Activated gamma-delta T cell treated with Interleukin-2 at 50 U/mL for 16 hours (primary cell): ENCODE data around the gene GTF2I.
"Not testable (repeated sequence)": the region's sequence is repeated elsewhere in the genome, so short reads cannot be mapped to it uniquely, and the experiment has no call there.

ENCODE experiments used
- DNase-seq: peaks from one replicate; pipeline ENCODE4 v3.0.0-alpha.2; 2020

The GTF2I gene

DNA sequence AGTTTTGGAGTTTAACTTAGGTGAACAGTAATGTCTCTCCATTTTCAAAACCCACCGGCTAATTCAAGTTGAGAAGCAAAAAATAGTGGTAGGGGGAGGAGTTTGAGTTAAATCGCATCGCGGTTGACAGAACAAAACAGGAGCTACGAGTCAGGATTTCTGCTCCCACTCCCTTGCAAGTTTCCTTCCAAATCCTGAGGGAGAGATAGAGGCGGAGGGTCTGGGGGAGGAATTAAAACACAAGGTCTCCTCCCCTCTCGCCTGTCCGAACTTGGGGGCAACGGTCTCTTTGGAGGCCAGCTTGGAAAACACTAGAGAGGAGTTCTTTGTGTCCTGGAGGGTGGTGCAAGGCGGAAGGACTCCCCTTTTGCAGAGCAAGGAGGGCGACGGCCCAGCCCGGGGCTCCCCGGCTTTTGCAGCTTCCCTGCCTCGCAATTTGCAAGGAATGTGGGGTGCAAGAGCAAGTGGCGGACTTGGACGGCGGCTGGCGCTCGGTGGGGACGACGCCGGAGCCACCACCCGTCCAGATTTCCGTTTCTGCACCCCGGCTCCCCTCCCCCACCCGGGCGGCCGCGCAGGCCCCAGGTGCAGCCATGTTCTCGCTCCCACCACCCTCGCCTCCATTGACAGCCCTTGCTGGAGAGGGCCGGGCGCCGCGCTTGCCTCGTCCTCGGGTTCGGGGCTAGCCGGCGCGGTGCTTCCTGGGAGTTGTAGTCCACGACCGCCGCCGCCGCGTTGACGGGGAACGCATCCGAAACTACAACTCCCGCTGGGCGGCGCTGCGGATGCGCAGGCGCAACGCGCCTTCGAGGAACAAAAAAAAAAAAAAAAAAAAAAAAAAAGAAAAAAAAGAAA, 454 bp upstream of the GTF2I start:
- peak; percentile 98 for DNase-seq

DNA sequence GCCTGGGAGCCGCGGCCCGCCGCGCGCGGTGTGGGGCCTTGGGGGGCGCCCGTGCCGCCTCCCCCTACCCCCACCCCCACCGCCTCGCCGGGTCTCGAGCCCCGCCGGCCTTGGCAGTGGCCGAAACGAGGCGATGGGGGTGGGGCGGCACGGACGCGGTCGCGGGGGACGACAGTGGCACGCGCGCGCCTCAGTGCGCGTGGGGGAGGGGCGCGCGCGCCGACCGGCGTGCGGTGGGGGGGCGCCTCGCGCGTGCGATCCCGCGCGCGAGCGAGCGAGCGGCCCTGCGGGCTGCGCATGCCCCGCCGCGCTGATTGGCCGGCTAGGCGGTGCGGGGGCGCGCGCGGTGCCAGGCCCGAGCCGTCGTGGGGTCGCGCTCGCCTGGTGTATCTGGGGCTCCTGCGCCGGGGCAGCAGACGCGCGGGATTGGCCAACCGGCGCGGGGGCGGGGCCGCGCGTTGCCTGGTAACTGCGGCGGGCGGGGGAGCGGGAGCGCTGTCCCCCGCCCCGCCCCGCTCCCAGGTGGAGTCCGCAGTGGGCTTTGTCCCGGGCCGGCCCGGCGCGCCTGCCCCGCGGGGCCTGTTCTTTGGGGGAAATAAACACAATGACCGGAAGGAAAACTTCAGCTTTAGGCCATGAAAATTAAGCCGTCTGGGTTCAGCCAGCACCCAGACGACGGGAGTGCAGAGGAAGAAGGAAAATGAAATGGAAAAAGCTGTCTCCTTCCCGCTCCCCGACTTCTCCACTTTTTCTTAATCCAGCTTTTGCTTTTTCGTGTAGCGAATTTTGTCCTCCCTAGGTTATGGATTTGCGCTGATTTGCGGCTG, 873 bp downstream of the GTF2I start:
- peak; percentile 87 for DNase-seq

DNA sequence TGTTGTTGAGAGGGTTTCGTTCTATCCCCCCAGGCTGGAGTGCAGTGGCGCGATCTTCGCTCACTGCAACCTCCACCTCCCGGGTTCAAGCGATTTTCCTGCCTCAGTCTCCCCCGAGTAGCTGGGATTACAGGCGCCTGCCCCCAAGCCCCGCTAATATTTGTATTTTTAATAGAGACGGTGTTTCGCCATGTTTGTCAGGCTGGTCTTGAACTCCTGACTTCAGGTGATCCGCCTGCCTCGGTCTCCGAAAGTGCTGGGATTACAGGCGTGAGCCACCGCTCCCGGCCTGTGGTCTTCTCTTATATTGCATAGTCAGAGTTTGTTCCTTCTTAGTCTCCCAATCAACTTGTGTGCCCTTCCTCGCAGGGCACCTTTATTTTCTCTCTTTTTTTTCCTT, 2.7 kb downstream of the GTF2I start:
- not testable (repeated sequence) for DNase-seq

DNA sequence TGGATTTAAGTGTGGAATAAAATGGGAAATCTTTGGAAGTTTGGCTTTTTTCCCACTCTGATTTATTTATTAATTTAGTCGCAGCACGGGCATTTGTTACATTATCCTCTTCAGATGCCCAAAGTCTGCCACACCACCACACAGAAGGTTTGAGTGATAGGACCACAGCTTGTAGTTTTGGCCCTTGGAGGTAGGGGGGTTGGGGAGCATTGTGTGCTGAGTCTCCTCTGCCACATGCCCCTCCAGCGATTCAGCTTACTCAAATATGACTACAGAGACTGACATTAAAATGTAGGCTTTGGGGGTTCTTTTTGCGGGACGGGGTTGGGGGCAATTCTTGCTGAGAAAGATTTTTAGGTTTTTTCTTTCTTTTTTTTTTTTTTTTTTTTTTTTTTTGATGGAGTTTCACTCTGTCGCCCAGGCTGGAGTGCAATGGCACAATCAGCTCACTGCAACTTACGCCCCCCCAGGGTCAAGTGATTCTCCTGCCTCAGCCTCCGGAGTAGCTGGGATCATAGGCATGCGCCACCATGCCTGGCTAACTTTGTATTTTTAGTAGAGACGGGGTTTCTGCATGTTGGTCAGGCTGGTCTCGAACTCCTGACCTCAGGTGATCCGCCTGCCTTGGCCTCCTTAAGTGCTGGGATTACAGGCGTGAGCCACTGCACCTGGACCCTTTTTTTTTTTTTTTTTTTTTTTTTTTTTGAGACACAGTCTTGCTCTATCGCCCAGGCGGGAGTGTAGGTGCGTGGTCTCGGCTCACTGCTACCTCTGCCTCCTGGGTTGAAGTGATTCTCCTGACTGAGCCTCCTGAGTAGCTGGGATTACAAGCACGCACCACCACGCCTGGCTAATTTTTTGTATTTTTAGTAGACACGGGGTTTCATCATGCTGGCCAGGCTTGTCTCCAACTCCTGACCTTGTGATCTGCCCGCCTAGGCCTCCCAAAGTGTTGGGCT, 4.6 kb downstream of the GTF2I start:
- DNase-seq: not testable (repeated sequence)

DNA sequence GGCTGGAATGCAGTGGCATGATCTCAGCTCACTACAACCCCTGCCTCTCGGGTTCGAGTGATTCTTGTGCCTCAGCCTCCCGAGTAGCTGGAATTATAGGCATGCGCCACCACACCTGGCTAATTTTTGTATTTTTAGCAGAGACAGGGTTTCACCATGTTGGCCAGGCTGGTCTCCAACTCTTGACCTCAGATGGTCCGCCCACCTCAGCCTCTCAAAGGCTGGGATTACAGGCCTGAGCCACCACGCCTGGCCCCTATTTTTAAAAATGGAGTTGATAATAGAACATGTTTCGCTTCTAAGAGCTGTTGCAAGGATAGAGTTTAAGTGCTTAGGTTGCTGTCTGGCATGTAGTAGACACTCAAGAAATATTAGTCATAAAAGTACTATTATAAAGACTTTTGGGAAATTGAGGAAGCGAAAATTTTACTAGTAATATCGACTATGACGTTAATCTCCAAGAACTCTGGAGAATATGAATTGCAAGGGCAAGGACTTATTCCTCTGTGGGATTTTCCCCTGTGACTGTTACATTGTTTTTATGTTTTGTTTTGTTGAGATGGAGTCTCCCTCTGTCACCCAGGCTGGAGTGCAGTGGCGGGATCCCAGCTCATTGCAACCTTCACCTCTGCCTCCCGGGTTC, 7.9 kb downstream of the GTF2I start:
- no peak for DNase-seq

DNA sequence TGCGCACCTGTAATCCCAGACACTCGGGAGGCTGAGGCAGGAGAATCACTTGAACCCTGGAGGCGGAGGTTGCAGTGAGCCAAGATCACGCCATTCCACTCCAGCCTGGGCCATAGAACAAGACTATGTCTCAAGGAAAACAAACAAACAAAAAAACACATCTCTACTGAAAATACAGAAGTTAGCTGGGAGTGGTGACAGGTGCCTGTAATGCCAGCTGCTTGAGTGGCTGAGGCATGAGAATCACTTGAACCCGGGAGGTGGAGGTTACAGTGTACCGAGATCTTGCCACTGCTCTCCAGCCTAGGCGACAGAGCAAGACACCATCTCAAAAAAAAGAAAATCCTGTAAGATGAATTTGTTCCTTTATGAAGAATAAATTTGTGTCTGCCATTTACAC, 9.5 kb downstream of the GTF2I start:
- not testable (repeated sequence) for DNase-seq

DNA sequence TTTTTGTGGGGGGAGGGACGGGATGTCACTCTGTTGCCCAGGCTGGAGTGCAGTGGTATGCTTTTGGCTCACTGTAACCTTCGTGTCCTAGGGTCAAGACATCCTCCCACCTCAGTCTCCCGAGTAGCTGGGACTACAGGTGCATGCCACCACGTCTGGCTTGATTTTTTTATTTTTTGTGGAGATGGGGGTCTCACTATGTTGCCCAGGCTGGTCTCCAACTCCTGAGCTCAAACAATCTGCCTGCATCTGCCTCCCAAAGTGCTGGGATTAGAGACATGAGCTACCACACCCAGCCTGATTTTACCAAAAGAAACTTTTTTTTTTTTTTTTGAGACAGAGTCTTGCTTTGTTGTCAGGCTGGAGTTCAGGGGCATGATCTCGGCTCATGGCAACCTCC, 10.0 kb downstream of the GTF2I start:
- DNase-seq: not testable (repeated sequence)

DNA sequence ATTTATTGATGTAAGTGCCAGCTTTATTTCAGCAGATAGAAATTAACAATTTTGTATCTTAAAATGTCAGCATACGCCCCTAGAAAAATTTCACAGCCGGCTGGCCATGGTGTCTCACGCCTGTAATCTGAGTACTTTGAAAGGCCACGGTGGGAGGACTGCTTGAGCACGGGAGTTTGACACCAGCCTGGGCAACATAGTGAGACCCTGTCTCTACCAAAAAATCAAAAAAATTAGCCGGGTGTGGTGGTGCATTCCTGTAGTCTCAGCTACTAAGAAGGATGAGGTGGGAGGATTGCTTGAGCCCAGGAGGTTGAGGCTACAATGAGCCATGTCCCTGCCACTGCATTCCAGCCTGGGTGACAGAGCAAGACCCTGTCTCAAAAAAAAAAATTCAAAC, 14.1 kb downstream of the GTF2I start:
- DNase-seq: no peak

DNA sequence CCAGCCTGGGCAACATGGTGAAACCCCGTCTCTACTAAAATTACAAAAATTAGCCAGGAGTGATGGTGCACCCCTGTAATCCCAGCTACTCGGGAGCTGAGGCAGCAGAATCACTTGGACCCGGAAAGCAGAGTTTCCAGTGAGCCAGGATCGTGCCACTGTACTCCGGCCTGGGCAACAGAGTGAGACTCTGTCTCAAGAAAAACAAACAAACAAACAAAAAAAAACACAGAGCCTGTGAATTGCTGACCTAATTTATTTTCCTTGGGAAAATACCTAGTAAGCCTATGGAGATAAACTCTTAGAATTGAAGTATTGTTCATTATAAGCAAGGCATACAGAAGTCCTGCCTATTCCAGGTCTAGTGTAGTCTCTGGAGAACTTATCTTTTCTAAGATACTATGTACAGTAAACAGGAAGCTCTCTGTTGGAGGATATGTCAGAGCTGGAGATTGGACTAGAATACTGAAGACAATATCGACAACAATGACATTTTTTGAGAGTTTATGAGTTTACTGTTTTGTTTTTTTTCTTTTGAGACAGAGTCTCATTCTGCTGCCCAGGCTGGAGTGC, 14.9 kb downstream of the GTF2I start:
- no peak for DNase-seq

DNA sequence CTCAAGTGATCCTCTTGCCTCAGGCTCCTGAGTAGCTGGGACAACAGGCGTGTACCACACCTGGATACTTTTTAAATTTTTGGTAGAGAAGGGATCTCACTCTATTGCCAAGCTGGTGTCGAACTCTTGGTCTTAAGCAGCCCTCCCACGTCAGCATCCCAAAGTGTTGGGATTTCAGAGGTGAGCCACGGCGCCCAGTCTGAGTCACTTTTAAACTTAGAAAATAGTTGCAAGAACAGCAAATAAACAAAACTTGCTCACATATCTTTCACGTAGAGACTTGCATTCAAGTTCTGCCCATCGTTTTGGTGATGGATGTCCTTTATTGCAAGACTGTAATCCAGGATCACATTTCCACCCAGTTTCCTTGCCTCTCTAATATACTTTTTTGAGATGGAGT, 16.6 kb downstream of the GTF2I start:
- DNase-seq: no peak

DNA sequence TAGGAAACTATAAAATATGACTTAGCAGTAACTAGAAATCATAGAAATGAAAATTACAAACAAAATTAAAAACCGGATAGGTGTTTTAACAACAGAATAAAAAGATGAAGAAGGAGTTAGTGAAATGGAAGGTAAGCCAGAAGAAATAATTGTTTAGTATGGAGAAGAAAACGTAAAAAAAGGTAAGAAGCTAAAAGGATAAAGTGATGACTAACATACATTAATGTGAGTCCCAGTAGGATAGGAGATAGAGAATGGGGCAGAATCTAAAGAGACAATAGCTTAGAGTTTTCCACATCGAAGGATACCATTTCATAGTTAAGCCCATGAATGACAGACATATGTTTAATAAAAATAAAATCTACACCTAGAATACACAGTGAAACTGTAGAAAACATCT, 25.3 kb downstream of the GTF2I start:
- no peak for DNase-seq

DNA sequence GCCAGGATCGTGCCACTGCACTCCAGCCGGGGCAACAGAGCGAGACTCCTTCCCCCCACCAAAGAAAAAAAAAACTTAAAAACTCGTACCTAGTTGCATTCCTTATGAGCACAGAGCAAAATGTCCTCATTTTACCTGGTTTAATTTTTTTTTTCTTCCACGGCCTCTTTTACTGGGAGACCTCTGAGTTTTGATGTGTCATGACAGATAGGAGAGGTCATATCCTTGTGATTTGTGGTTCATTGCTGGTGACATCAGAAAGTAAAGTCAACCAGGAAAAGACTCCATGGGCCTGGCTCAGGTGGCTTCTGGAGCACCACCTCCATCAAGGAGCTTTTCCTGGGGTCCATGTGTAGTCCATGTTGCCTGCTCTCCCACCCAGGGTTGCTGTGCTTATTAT, 26.3 kb downstream of the GTF2I start:
- DNase-seq: no peak

DNA sequence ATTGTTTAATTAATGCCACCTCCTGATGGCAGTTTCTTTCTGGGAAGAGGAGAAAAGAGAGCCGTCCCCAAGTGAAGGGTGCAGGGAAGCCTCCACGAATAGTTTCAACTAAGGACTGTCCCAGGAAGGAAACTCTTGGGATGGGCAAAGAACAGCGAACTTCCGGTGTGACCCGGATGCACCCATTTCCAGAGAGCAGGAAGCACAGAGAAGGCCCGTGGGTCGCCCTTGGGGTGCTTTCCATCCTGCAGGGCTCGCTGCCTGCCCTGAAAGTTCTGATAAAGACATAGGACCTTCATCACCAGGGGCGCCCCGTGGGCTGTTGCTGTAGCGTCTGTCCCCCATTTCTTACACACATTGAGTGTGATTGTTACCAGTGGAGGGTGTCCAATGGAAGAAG, 27.0 kb downstream of the GTF2I start:
- no peak for DNase-seq

DNA sequence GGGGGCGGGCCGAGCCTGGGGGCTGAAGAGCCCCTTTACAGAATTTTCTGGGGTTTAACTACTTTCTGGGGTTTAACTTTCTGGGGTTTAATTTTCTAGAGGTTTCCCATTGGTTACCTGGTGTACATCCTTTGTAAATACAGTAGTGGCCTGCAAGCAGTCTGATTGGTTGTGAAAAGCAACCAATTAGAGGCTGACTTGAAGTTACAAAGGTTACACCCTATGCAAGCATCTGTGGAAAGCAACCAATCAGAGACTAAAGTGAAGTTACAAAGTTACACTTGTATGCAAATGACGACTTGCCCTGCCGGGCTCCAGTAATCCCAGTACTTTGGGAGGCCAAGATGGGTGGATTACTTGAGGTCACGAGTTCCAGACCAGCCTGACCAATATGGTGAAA, 27.4 kb downstream of the GTF2I start:
- DNase-seq: no peak

DNA sequence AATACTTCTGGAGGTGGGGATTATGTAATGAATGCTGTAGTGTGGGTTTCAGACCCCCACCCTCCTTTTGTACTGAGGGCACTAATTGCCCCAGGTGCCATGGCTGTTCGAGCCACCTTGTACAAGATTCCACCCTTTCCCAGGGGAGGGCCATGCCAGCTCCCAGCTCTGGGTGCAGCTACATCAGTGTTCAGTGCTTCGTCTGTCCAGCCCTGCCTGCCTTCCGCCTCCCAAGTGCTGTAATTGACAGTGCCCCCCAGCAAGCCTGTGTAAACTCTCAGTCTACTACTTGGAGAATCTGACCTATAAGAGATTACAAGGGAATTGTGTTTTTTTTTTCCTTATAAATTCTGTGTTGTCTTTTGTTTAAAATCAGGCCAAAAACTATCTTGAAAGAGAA, 33.0 kb downstream of the GTF2I start:
- DNase-seq: no peak

DNA sequence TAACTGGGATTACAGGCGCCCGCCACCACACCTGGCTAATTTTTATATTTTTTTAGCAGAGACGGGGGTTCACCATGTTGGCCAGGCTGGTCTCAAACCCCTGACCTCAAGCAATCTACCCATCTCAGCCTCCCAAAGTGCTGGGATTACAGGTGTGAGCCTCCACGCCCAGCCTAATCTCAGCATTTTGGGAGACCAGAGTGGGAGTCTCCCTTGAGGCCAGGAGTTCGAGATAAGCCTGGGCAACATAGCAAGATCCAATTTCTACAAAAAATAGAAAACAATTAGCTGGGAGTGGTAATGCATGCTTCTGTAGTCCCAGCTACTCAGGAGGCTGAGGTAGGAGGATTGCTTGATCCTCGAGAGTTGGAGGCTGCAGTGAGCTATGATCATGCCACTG, 46.9 kb downstream of the GTF2I start:
- not testable (repeated sequence) for DNase-seq

DNA sequence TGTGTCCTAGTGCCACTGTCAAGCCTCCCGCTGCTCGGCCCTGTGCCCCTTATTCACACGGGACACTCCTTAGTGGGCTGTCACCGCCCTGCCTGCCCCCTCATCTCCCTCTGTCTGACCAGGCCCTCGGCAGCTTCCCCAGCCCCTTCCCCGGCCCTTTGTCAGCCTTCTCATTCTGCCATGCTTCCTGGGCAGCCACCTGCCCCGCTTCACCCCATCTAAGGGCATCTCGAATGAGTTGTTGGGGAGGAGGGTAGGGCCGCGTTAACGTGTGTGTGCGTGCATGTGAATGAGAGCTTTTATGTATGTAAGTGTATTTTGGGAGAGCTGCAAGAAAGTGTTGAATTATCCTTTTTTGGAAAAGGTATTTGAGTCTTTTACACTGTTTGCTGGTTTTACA, 49.7 kb downstream of the GTF2I start:
- no peak for DNase-seq

DNA sequence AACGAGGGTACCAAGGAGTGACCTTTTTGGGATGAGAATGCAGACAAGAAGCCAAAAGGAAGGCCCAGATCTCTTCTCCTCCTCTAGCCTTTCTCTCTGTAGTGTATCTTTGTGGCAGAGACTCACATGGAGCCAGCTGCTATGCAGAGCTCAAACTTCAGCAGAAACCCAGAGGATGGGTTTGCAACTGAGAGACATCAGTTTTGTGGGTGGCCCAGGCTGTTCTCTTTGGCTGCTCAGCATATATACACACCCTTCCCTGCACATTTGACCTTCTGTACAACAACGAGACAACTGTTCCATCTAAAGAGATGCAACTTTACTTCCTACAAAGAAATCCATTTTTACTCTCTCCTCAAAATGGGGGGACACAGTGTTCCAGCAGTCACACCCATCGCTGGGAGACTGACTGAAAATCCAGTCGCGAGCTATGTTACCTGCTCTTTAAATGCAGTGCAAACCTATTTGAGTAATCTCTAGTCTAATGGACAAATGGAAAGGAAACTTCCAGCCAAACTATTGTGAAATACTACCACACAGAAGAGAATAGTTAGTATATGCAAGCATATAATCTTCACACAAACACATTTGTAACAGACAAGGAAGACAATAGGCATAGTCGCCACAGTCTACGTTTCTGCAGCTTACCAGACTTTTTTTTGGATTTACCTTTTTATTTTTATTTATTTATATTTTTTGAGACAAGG, 51.2 kb downstream of the GTF2I start:
- no peak for DNase-seq

DNA sequence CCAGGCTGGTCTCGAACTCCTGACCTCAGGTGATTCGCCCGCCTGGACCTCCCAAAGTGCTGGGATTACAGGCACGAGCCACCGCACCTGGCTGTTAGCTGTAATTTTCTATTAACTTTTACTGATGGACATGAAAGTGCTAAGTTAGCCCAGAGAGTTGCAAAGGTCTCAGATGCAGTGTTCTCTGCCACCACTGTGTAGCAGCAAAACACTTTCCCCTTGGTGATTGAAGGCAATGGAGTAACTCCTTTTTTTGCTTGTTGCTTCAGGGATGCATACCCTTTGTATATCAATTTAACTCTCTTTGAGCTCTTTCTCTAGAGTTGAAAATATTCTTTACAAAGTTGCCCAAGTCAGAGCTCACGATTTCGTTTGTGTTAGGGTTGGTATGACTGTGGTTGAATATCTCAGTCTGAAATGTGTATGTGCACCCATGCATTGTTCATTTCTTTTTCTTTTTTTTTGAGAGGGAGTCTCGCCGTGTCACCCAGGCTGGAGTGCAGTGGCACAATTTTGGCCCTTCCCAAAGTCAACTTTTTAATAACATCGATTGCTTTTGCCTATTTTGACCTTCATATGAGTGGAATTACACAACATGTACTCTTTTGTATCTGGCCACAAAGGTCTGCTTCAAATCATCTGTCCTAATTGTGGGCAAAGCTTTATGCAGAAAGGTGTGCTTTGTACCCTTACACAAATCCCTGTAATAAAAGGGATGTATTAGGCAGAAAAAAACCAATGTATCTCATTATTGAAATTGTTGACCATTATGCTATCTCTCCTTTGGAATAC, 52.6 kb downstream of the GTF2I start:
- no peak for DNase-seq

DNA sequence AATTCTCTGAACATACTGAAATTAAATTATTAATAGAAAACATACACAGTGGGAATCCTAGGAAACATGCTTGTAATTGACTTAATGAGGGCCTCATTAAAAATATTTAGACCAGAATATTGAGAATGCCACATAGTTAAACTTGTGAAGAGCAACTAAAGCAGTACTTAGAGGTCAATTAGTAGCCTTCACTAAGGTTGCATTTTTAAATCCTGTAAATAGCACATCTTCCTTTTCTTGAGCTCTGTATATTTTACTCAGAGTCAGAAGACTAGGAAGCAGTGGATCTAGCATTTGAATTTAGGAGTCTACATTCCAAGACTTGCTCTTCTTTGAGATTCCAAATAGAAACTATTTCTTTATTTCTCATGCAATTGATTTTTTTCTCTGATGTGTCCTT, 56.0 kb downstream of the GTF2I start:
- DNase-seq: no peak

DNA sequence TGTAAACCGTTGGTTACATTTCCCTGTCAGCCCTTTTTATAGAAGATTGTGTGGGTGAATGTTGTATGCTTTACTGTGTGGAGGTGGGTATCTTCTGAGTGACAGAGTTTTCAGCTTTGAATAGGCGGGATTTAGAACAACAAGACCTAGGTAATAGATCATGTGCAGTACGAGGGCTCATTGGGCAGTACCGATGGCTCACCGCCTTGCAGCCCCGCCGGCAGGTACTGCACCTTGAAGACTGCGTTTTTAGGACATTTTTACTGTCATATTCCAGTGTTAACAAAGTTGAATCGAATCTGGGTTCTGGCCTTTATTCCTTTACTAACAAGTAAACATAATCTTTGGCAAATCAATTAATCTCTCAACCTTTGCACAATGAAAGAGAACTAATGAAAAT, 60.4 kb downstream of the GTF2I start:
- no peak for DNase-seq
